Adrenal gland (tissue), 5 donors: ENCODE measurements around the gene WDR38.

ENCODE experiments used
- CTCF ChIP-seq, 6 experiments: fragments of 450-650 bp in 4 of 6; fragments of 200-600 bp in 2 of 6; sonication (generic) in 1 of 6; IDR thresholded peaks; 1 replicate in 5 of 6; 2 replicates in 1 of 6; pipeline versions ENCODE4 v1.5.1 to v1.8.0; 2016 to 2021; ENCODE audit warnings: antibody characterized with exemption in 6 of 6, mild to moderate bottlenecking in 2 of 6, moderate library complexity in 1 of 6
- POLR2A ChIP-seq, 2 donors: fragments of 450-650 bp; IDR thresholded peaks; one replicate each; pipeline ENCODE4 v1.6.1; 2017; ENCODE audit warnings: antibody characterized with exemption in 2 of 2, mild to moderate bottlenecking in 2 of 2, moderate library complexity in 1 of 2
- donor health status: DM: no; HTN: no; CAD: no.

- TF ChIP-seq CTCF (IDR thresholded peaks at IDR 0.05) (no peak), POLR2A (IDR thresholded peaks at IDR 0.05) (no peak)
Measured at GRCh38 chr9:124841075-124841821, 12.0 kb upstream of the WDR38 start.
